Astrocyte of the spinal cord (primary cell): ENCODE measurements around the gene ACVR1.
"Not testable (repeated sequence)": the region's sequence is repeated elsewhere in the genome, so short reads cannot be mapped to it uniquely, and the experiment has no call there.

Source experiments
- DNase-seq: peaks from one replicate; pipeline ENCODE4 v3.0.0; 2011; ENCODE audit warnings: low read depth, low spot score
- H3K4me3 ChIP-seq: 2 replicates; pipeline ENCODE4 v1.5.1; 2011; ENCODE audit warnings: low read depth, mild to moderate bottlenecking, low read length, moderate library complexity
- in situ Hi-C: cut with HindIII; loops from 2 replicates; pipeline ENCODE4 v1.10.0; 2017; ENCODE audit warnings: low sequenced_read_pairs
- TF ChIP-seq, protein P1 (sequence below): IDR thresholded peaks from 2 replicates; pipeline ENCODE4 v1.5.1; 2012; ENCODE audit warnings: low read depth, mild to moderate bottlenecking, low read length, inconsistent platforms

The ACVR1 gene

DNA sequence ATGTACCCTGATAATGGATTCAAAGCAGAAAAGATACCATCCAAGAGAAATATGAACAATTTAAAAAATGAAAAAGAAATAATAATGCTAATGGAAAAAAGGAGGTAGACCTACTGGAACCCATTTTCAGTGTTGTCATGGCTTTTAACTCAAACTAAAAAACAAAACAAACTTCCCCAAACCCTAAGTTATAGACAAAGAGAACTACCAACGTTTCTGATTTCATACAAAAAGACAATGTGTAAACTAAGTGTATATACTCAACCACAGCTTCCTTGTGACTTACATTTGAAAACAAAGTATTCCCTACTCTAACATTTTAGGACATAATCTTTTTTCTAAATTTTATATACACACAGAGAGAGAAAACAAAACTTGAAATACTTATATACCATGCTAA is 45.9 kb downstream of the ACVR1 start:
- H3K4me3 ChIP-seq = no peak overlapping the region
- in situ Hi-C loops = no loop called here
- TF ChIP-seq, protein P1, sequence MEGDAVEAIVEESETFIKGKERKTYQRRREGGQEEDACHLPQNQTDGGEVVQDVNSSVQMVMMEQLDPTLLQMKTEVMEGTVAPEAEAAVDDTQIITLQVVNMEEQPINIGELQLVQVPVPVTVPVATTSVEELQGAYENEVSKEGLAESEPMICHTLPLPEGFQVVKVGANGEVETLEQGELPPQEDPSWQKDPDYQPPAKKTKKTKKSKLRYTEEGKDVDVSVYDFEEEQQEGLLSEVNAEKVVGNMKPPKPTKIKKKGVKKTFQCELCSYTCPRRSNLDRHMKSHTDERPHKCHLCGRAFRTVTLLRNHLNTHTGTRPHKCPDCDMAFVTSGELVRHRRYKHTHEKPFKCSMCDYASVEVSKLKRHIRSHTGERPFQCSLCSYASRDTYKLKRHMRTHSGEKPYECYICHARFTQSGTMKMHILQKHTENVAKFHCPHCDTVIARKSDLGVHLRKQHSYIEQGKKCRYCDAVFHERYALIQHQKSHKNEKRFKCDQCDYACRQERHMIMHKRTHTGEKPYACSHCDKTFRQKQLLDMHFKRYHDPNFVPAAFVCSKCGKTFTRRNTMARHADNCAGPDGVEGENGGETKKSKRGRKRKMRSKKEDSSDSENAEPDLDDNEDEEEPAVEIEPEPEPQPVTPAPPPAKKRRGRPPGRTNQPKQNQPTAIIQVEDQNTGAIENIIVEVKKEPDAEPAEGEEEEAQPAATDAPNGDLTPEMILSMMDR = no peak

DNA sequence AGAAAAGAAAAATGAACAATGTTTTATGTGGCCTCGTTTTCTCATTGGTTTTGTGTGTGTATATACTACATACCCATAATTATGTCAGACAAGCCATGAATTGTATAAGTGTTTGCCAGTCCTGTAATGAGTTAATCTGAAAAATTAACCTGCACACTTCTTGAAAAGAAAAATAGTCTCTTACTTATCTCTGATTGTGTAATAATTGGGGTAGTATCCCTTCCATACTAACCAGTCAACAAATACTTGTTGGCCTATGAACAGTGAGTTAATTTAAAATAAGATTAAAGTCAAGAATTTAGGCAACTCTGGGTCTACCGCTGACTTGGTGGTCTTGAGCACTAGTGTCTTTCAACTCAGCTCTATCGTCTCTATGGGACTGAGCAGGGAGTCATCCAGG is 48.8 kb downstream of the ACVR1 start:
- TF ChIP-seq, protein P1 = no peak
- DNase-seq = no peak
- H3K4me3 ChIP-seq = no peak overlapping the region
- in situ Hi-C loops = no loop called here

More for the DNA sequence above, 45.9 kb downstream of the ACVR1 start:
- DNase-seq = no peak

DNA sequence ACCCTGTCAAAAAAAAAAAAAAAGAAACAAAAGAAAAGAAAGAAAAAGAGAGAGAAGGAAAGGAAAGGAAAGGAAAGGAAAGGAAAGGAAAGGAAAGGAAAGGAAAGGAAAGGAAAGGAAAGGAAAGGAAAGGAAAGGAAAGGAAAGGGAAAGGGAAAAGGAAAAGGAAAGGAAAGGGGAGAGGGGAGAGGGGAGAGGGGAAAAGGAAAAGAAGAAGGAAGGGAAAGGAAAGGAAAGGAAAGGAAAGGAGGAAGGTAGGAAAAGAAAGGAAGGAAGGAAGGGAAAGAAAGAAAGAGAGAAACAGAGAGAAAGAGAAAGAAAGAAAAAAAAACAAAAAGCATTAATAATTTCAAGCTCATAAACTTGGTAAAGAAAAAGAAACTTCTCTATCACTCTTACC is 49.5 kb downstream of the ACVR1 start:
- H3K4me3 ChIP-seq, DNase-seq, in situ Hi-C loops: not testable (repeated sequence)

DNA sequence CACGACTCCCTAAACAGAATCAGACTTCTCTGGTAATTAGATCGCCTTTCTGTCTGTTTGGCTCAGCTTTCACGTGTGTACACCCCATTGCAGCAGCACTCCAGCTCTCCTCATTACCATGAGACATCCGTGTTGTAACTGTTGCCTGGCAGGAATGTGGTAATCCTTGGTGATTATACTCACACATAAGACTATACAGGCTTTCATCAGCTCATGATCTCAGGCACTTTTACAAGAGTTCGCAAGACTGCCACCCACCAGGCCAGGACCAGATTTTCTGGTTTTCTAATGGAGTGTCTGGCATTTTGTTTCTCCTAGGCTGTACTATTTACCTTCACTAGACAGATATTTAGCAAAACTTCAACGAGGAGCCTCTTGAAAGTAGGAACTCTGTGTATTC is 50.2 kb downstream of the ACVR1 start:
- in situ Hi-C loops = no loop called here
- no peak overlapping the region for H3K4me3 ChIP-seq
- TF ChIP-seq, protein P1 = no peak
- no peak for DNase-seq

DNA sequence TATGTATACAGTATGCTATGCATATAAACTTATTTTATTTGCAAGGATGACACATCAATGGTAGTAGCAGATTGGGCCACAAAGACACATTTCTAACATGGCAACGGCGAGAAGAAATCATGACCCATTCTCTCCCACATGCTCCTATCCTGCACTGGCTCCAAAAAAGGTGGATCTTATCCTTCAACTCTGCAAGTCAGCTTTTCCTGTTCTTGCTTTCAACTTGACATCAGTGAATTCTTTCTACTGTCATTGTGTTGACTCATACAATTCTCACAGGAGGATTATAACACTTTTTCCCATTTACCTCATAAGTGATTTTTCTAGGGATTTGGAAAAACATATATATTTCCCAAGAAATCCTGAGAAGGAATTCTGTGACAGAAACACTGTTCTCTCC is 53.1 kb downstream of the ACVR1 start:
- peak; percentile 52 for DNase-seq
- TF ChIP-seq, protein P1 = no peak
- no peak overlapping the region for H3K4me3 ChIP-seq
- in situ Hi-C loops = no loop called here

DNA sequence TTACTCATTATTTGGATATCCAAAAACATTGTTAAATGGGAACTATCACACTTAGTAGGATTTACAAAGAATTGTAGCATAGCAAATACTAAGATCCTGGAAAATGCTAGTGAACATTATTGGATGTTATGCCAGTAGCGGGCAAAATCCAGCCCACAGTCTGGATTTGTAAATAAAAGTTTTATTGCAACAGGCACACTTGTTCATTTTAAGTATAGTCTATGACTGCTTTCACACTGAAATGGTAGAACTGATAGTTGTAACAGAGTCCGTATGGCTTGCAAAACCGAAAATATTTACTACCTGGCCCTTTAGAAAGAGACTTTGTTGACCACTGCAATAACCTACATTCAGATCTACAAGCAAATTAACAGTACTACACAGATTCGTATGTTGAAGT is 53.6 kb downstream of the ACVR1 start:
- H3K4me3 ChIP-seq = no peak overlapping the region
- in situ Hi-C loops = no loop called here
- DNase-seq = no peak
- TF ChIP-seq, protein P1 = no peak

DNA sequence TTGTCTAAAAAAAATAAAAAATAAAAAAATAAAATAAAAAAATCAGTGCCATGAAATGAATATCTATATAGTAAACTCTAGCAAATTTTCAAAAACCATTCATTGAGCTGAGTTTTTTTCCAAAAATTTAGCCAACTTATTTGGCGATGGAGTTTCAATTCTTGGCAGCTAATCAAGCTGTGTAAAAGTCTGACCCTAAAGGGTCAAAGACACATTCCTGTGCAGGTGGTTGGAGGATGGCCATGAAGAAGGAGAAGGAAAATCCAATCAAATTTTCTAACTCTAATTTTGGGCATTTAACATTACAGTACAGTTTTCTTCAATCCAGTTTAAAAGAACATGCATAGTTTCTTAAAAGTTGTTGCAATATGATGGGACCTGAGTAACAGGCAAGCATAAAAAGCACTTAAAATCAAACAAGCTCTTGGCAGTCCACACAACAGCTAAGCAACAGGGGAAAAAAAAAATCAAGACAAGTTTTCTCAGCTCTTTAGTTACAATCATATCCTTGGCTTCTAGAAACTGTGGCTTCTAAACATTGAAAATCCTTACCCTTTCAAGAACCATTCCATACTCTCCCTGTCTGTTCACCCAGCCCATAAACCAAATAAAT is 54.5 kb downstream of the ACVR1 start:
- in situ Hi-C loops = no loop called here
- TF ChIP-seq, protein P1 = no peak
- no peak for DNase-seq
- no peak overlapping the region for H3K4me3 ChIP-seq
